Brain pericyte (primary cell): ENCODE measurements around the gene ADIPOQ.
"Not testable (repeated sequence)": the region's sequence is repeated elsewhere in the genome, so short reads cannot be mapped to it uniquely, and the experiment has no call there.

Source experiments
- DNase-seq: peaks from one replicate; pipeline ENCODE4 v3.0.0-alpha.2; 2012; ENCODE audit warnings: low read depth, low spot score

The ADIPOQ gene

GRCh38 chr3:186842426-186843038 is at the start of gene ADIPOQ:
Gene ADIPOQ, plus strand, starts transcription at chr3:186842710. Its CDS starts 10,349 bp downstream, at chr3:186853059.
- no peak for DNase-seq

GRCh38 chr3:186798239-186798874 is 44.2 kb upstream of the ADIPOQ start:
- no peak for DNase-seq

- no peak for DNase-seq
Observed at GRCh38 chr3:186800285-186800684, 42.2 kb upstream of the ADIPOQ start.

- no peak for DNase-seq
Observed at GRCh38 chr3:186802701-186803100, 39.8 kb upstream of the ADIPOQ start.

- DNase-seq: not testable (repeated sequence)
Observed at GRCh38 chr3:186803447-186803846, 39.1 kb upstream of the ADIPOQ start.

GRCh38 chr3:186806089-186807055 is 36.1 kb upstream of the ADIPOQ start, which contains the start of gene RFC4:
Gene RFC4, minus strand, starts transcription at chr3:186806482. Its CDS starts 1,769 bp downstream, at chr3:186804713.
- DNase-seq: no peak

- no peak for DNase-seq
Observed at GRCh38 chr3:186807231-186807630, 35.3 kb upstream of the ADIPOQ start.

- no peak for DNase-seq
Observed at GRCh38 chr3:186810336-186810996, 32.0 kb upstream of the ADIPOQ start.

GRCh38 chr3:186811313-186811712 is 31.2 kb upstream of the ADIPOQ start:
- not testable (repeated sequence) for DNase-seq

- no peak for DNase-seq
Observed at GRCh38 chr3:186814100-186814499, 28.4 kb upstream of the ADIPOQ start.

GRCh38 chr3:186815435-186815834 is 27.1 kb upstream of the ADIPOQ start:
- no peak for DNase-seq

GRCh38 chr3:186818516-186818915 is 24.0 kb upstream of the ADIPOQ start:
- no peak for DNase-seq

GRCh38 chr3:186818956-186819355 is 23.6 kb upstream of the ADIPOQ start:
- no peak for DNase-seq

GRCh38 chr3:186821429-186822387 is 20.8 kb upstream of the ADIPOQ start:
- DNase-seq: no peak

GRCh38 chr3:186822388-186822759 is 20.1 kb upstream of the ADIPOQ start:
- DNase-seq: not testable (repeated sequence)

- no peak for DNase-seq
Observed at GRCh38 chr3:186823386-186823785, 19.1 kb upstream of the ADIPOQ start.

- DNase-seq: no peak
Observed at GRCh38 chr3:186824430-186825139, 17.9 kb upstream of the ADIPOQ start.

- DNase-seq: peak; percentile 61
Observed at GRCh38 chr3:186825294-186825821, 17.2 kb upstream of the ADIPOQ start.

GRCh38 chr3:186825872-186826409 is 16.6 kb upstream of the ADIPOQ start:
- DNase-seq: no peak
